ENCODE results near the gene WDR33.

The WDR33 gene

DNA sequence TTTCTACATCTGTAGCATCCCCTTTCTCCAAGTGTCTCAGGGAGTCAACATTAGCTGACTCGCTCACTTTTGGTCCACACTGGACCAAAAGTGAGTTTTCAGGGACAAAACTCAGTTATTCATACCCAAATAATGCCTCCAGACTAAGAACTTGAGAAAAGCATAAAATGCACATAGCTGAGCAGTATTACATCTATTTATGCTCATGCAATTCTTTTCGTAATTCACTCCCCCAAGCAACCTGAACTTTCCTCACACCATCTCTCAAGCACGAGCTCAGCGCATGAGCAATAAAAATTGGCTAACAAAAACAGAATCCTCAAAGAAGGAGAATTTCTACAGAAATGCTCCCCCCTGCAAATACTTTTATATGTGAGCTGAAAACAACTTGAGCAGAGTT is 92.7 kb downstream of the WDR33 start:
- DNase-seq (ENCODE audit: low read depth), result no peak

GRCh38 chr2:127715778-127716449 is 95.1 kb downstream of the WDR33 start:
- DNase-seq (ENCODE audit: low read depth), result no peak

GRCh38 chr2:127713562-127713961 is 97.4 kb downstream of the WDR33 start:
- no peak for DNase-seq (ENCODE audit: low read depth)

- no peak for DNase-seq (ENCODE audit: low read depth)
These were observed 98.0 kb downstream of the WDR33 start for GRCh38 chr2:127712999-127713398.

- no peak for DNase-seq (ENCODE audit: low read depth)
These were observed 101.6 kb downstream of the WDR33 start for GRCh38 chr2:127709336-127709735.

DNA sequence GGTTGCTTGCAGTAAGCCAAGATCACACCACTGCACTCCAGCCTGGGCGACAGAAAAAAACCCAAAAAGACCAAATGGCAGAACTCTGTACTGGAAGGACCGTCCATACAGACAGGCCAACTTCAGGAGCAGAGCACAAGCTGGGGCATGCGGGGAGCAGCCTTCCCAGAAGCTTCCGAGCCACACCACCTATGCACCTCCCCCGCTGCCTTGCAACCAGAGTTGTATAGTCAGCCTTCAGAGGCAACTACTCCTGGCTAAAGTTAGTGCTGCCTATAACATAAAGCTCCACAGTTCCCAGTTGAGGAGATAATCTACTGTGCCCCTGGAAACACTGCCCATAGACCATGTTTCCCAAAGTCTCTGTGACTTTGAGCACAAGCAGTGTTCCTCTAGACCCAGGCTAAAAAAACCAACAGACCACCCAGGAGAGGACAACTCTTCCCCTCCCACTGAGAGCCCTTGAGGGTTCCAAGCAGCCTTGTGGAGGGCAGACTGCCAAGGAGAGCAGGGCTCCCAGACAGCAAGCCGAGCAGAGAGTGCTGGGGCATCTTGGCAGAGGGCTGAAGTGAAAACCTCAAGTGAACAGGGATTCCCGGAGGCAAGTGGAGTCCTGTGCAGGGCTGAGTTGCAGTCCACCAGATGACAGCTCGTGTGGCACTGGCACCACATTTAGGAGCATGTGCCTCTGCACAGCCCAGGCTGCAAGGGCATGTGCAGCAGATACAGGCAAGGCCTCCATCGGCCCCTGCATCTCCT is 102.9 kb downstream of the WDR33 start:
- no peak for DNase-seq (ENCODE audit: low read depth)

DNA sequence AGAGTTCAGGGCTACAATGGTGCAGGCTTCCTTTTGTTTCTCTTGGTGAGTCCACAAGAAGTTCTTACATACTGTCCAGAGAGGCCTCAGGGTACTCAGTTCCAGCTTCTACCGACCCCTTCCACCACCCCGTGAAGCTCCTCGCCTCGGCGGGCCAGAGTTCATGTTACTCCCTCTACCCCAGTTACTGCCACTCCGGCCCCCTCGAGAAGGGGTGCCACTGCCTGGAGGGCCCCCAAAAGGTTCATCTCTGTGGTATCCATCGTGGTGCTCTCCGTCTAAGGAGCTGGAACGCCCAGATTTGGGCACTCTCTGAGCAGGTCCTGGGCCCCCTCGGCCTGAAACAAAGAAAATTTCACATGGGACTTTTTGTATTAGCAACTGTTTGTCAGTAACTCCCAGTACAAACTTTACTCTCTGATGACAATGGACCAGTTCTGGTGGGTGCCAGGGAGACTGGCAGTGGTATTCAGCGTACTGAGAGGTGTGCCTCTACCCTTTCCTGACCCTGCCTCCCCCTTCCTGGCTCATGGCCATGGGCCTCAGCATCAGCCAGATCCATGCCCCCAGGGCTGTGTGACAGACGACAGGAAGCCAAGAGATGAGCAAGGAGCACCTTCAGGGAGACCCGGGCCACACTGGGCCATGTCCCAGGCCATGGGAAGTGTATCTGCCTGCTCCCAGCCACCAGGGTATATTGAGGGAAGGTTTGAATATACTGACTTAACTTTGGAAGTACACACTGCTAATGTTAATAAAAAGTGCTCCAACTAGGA is 104.6 kb downstream of the WDR33 start:
- no peak for DNase-seq (ENCODE audit: low read depth)

DNA sequence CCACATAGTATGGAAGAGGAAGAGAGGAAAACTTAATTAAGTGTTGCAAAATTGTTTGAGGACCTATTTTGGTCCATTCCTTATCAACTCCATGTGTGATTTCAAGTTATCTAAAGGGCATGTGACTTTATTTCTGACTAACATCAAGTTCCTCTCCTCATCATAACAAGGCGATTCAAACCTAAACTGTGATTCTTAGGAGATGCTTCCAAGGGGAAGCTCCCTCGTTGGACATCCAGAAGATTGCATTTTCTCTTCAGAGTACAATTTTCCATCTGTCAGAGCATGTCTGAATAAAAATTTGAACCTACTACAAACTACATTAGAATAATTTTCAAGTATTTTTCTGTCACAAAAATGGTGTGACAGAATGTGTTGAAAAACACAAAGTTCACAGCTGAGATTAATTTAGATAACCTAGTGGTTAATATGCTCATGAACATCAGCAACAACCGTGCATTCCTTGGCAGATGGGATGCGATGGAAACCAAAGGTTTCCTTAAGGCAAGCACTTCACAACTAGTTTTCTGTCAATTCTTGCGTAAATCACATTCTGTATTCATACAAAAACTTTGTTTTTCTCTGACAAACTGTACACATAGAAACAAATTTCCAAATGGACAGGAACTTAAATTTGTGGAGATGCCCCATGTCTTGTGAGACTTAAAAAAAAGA is 105.4 kb downstream of the WDR33 start:
- DNase-seq (ENCODE audit: low read depth), result no peak

GRCh38 chr2:127704641-127705390 is 106.2 kb downstream of the WDR33 start:
- no peak for DNase-seq (ENCODE audit: low read depth)

- DNase-seq (ENCODE audit: low read depth), result no peak
These were observed 107.7 kb downstream of the WDR33 start for GRCh38 chr2:127703282-127703681.

- DNase-seq (ENCODE audit: low read depth), result no peak
These were observed 108.5 kb downstream of the WDR33 start for GRCh38 chr2:127702395-127703009.

GRCh38 chr2:127701651-127702394 is 109.1 kb downstream of the WDR33 start:
- peak; percentile 66 for DNase-seq (ENCODE audit: low read depth)

GRCh38 chr2:127701193-127701650 is 109.7 kb downstream of the WDR33 start, which contains the start of gene SFT2D3:
Gene SFT2D3, plus strand, starts transcription at chr2:127701497. Its CDS starts 32 bp downstream, at chr2:127701529.
- peak; percentile 86 for DNase-seq (ENCODE audit: low read depth)

GRCh38 chr2:127700527-127701192 is 110.3 kb downstream of the WDR33 start:
- DNase-seq (ENCODE audit: low read depth), result no peak

GRCh38 chr2:127698553-127699355 is 112.2 kb downstream of the WDR33 start:
- DNase-seq (ENCODE audit: low read depth), result no peak

DNA sequence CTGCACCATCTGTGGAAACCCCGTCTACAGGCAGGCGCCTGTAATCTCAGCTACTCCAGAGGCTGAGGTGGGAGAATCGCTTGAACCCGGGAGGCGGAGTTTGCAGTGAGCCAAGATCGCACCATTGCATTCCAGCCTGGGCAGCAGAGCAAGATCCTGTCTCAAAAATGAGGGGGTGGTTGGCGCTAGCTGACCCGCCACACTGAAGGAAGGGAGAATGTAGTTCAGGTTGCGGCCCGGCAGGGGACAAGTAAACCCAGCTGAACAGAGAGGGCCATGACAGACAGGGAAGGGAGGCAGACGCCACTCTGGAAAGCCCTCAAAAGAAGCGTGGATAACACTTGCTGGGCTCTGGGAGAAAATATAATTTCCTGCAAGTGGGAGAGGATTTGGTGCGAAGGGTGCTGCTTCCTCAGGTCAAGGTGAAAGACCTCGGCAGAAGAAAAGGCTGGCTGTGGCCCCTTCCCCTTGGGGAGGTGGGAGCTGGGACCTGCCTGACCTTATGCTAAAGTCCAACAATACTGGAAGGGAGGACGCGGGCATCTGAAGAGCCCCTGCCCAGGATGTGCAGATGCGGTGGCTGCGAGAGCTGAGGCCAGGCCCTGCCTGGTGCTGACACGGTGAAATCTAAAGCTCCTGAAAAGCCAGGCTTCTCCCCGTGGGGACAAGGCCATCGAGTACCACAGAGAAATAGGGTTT is 113.3 kb downstream of the WDR33 start:
- DNase-seq (ENCODE audit: low read depth), result no peak

- peak; percentile 48 for DNase-seq (ENCODE audit: low read depth)
These were observed 115.2 kb downstream of the WDR33 start for GRCh38 chr2:127695491-127696472.

Measured in activated T-cell treated with anti-CD3 and anti-CD28 coated beads for 24 hours (primary cell).